Spleen (tissue), 11 donors: Measurements from ENCODE around the gene MYLK. TPM values are rescaled to one million over a fixed set of nuclear protein-coding genes. Genes with fewer than 3 reads are reported as not detected.

Experiments
- DNase-seq: peaks from one replicate; pipeline ENCODE4 v3.0.0-alpha.2; 2020
- H3K27ac ChIP-seq, 8 donors: fragments of 200-600 bp; sonication (generic) in 7 of 8; 1 replicate in 4 of 8; 2 replicates in 4 of 8; pipeline versions ENCODE4 v1.5.0 to v1.8.0; 2016 to 2021; ENCODE audit warnings: inconsistent platforms in 4 of 8, mild to moderate bottlenecking in 4 of 8, moderate library complexity in 1 of 8
- H3K27me3 ChIP-seq, 7 donors: fragments of 200-600 bp; sonication (generic) in 6 of 7; replicated peaks in 1 of 7; 1 replicate in 4 of 7; 2 replicates in 3 of 7; pipeline versions ENCODE4 v1.5.0 to v1.8.0; 2016 to 2021; ENCODE audit warnings: inconsistent platforms in 3 of 7, mild to moderate bottlenecking in 1 of 7
- H3K36me3 ChIP-seq, 6 donors: fragments of 200-600 bp; sonication (generic) in 5 of 6; 1 replicate in 4 of 6; 2 replicates in 2 of 6; pipeline versions ENCODE4 v1.5.0 to v1.8.0; 2016 to 2021; ENCODE audit warnings: inconsistent platforms in 2 of 6
- H3K4me1 ChIP-seq, 6 donors: fragments of 200-600 bp; sonication (generic) in 5 of 6; 1 replicate in 3 of 6; 2 replicates in 3 of 6; pipeline versions ENCODE4 v1.5.0 to v1.8.0; 2016 to 2021; ENCODE audit warnings: inconsistent platforms in 3 of 6
- H3K4me3 ChIP-seq, 8 donors: fragments of 200-600 bp; sonication (generic) in 7 of 8; 1 replicate in 4 of 8; 2 replicates in 4 of 8; pipeline versions ENCODE4 v1.5.0 to v1.8.0; 2016 to 2021; ENCODE audit warnings: inconsistent platforms in 4 of 8, mild to moderate bottlenecking in 4 of 8, moderate library complexity in 2 of 8
- H3K9me3 ChIP-seq, 8 donors: fragments of 200-600 bp; sonication (generic) in 7 of 8; 1 replicate in 4 of 8; 2 replicates in 4 of 8; pipeline versions ENCODE4 v1.5.0 to v1.8.0; 2016 to 2021; ENCODE audit warnings: inconsistent platforms in 4 of 8
- POLR2A ChIP-seq, 3 donors: fragments of 450-650 bp; IDR thresholded peaks; one replicate each; pipeline ENCODE4 v1.5.1; 2017; ENCODE audit warnings: antibody characterized with exemption in 3 of 3, mild to moderate bottlenecking in 1 of 3
- POLR2AphosphoS5 ChIP-seq, 3 donors: sonication (generic); formaldehyde crosslinking; IDR thresholded peaks; one replicate each; pipeline ENCODE4 v1.5.1; 2017; ENCODE audit warnings: antibody characterized with exemption in 3 of 3
- WGBS, 5 donors: extraction: QIAGEN DNeasy Blood & Tissue Kit in 3 of 5; methylation state at CpG; one replicate each; pipeline versions ENCODE4 v1.1.5 to v1.1.7; 2013 to 2018; 5-methylcytosine and 5-hydroxymethylcytosine counted together
- intact Hi-C: fragments of 100-400 bp; cut with DNase I; formaldehyde crosslinking; loops from one replicate; pipeline ENCODE4 v1.15.0; 2023; ENCODE audit warnings: low total_unique reads
- polyA plus RNA-seq, 3 donors: library from polyadenylated mRNA; stranded (reverse); fragments of 200-250 nt; gene quantifications; one replicate each; pipeline ENCODE4 v1.2.1, GENCODE V29; 2013
- total RNA-seq, 7 donors: library from RNA; depleted of rRNA in 3 of 7; stranded (reverse); fragments of >200 nt in 3 of 7; fragmentation: NEBNext Ultra II Directional in 4 of 7; extraction: Animal tissue kit (Norgen Biotek cat#: 25700) in 4 of 7; gene quantifications; one replicate each; pipeline versions ENCODE4 v1.1.0 to v1.2.1, GENCODE V29; 2016 to 2021
- TF ChIP-seq, protein P1 (sequence below), 11 experiments: fragments of 200-600 bp in 7 of 11; fragments of 450-650 bp in 4 of 11; sonication (generic) in 4 of 11; IDR thresholded peaks in 8 of 11; conservative IDR thresholded peaks in 3 of 11; 1 replicate in 7 of 11; 2 replicates in 4 of 11; pipeline versions ENCODE4 v1.4.0 to v1.8.0; 2016 to 2021; ENCODE audit warnings: antibody characterized with exemption in 11 of 11, inconsistent platforms in 4 of 11, mild to moderate bottlenecking in 1 of 11
- donor health status: healthy with polysubstance abuse.
- donor health status: DM: no; HTN: no; CAD: no; lungs with moderate emphysema.
- donor health status: DM: no; HTN: no; CAD: no.
- donor health status: Bipolar disorder and iron deficiency.
- donor health status: healthy.
- donor health status: DM: no; HTN: no; CAD: no.
- donor health status: DM: yes; HTN: yes; CAD: no.

MYLK gene
- total and polyA plus RNA-seq, 10 donors: 11.1 to 343 (median 154) TPM

DNA sequence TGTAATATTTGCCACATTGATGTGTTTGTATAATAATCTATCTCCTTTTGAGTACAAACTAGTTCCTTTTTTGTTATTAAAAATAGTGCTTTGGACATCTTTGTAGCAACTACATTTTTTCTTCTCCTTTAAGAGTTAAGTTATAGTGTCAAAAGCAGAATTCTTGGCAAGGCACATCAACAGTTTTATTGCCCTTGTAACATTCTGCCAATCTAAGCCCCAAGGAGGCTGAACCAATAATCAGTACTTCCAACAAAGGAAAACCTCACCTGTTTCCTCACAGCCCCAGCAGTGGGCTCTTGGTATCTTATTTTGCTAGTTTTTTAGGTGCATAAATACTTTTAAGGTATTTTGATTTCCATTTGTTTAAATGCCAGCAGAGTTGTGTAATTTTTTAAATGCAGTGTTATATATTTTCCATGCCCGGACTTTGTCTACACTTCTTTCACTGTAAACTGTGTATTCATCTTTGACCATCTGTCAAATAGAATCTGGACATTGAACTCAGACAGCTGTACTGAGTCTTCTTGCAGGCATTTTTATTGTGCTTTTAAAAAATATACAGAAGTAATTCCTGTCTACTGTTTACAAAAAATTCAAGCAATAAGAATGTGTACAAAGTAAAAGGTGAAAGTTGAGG, 101.0 kb downstream of the MYLK start:
- Histone ChIP-seq H3K4me1 (peaks cover 0 to 16% (median 3%) of the 10 kb centered on the region in 6 donors), H3K27me3 (no peaks in the 10 kb centered on the region), H3K4me3 (no peak overlapping the region), H3K27ac (peak overlapping the region in 7 of 8 donors; percentile 4 to 52 (median 41)), H3K36me3 (no peaks in the 10 kb centered on the region), H3K9me3 (no peaks in the 10 kb centered on the region)
- no peak for DNase-seq
- intact Hi-C loops: no loop called here
- TF ChIP-seq POLR2A (IDR thresholded peaks at IDR 0.05): no peak
- no peak for TF ChIP-seq POLR2AphosphoS5 (IDR thresholded peaks at IDR 0.05)
- TF ChIP-seq, protein P1, sequence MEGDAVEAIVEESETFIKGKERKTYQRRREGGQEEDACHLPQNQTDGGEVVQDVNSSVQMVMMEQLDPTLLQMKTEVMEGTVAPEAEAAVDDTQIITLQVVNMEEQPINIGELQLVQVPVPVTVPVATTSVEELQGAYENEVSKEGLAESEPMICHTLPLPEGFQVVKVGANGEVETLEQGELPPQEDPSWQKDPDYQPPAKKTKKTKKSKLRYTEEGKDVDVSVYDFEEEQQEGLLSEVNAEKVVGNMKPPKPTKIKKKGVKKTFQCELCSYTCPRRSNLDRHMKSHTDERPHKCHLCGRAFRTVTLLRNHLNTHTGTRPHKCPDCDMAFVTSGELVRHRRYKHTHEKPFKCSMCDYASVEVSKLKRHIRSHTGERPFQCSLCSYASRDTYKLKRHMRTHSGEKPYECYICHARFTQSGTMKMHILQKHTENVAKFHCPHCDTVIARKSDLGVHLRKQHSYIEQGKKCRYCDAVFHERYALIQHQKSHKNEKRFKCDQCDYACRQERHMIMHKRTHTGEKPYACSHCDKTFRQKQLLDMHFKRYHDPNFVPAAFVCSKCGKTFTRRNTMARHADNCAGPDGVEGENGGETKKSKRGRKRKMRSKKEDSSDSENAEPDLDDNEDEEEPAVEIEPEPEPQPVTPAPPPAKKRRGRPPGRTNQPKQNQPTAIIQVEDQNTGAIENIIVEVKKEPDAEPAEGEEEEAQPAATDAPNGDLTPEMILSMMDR (IDR thresholded peaks at IDR 0.05 in 8 of 11, conservative IDR thresholded peaks at IDR 0.05 in 3 of 11): no peak
- 62 to 87% (median 69%) methylated on average over 1 of the region's 1 CpG for WGBS, 5 donors

DNA sequence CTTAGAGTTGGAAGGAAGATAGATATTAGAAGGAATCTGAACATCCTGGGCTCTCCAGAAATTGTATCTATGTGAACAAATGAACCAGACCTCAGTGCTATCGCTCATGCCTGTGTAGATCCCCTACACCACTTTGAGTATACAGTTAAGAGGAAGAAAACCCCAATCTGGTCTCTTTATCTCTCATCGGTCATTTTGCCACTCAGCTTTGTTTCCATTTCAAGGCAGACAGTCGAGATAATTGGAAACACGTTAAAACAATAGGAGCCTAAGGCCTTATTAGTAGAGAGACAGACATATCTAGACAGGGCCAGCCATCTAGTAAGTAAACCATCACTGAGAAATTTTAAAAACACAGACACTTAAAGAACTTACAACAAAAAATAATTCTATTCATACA, 101.6 kb downstream of the MYLK start:
- Histone ChIP-seq H3K4me3 (no peak overlapping the region), H3K9me3 (no peaks in the 10 kb centered on the region), H3K36me3 (no peaks in the 10 kb centered on the region), H3K27ac (no peak overlapping the region), H3K4me1 (peaks cover 0 to 16% (median 3%) of the 10 kb centered on the region in 6 donors), H3K27me3 (no peaks in the 10 kb centered on the region)
- intact Hi-C loops: no loop called here
- TF ChIP-seq POLR2A (IDR thresholded peaks at IDR 0.05) (no peak), POLR2AphosphoS5 (IDR thresholded peaks at IDR 0.05) (no peak)
- TF ChIP-seq, protein P1 (IDR thresholded peaks at IDR 0.05 in 8 of 11, conservative IDR thresholded peaks at IDR 0.05 in 3 of 11): no peak
- 50 to 72% (median 64%) methylated on average over 4 of the region's 4 CpGs for WGBS, 5 donors
- no peak for DNase-seq

DNA sequence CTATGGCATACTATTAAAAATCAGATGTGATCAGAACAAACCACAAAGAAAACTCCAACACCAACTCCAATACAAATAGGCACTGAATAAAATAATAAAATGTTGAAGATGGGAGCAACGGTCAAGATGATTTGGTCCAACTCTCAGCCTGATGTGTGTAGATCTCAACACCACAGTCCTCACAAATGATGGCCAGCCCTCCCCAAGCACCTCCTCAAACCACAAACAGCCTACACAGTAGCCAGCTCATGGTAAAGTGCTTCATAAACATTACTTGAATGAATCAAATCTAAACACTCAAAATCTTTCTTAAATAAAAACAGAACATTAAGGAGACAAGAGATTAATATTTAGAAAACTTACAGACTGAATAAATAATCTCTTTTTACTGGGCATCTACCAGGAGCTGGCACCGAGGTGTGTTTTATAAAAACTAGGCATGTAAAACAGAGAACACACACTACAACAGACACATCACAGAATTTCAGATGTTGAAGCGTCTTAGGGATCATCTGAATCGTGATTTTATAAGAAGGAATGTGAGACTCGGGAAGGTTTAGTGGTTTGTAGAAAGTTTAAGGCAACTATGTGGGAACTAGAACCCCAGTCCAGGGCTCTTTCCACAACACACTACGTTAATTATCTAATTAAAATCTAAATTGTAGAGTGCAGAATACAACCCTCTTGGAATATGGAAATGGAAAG, 102.4 kb downstream of the MYLK start:
- intact Hi-C loops: no loop called here
- Histone ChIP-seq H3K36me3 (no peaks in the 10 kb centered on the region), H3K4me3 (no peak overlapping the region), H3K4me1 (peaks cover 0 to 16% (median 3%) of the 10 kb centered on the region in 6 donors), H3K9me3 (no peaks in the 10 kb centered on the region), H3K27ac (no peak overlapping the region), H3K27me3 (no peaks in the 10 kb centered on the region)
- WGBS, 5 donors: 83 to 95% (median 88%) methylated on average over 6 of the region's 6 CpGs
- TF ChIP-seq POLR2A (IDR thresholded peaks at IDR 0.05): no peak
- TF ChIP-seq, protein P1 (IDR thresholded peaks at IDR 0.05 in 8 of 11, conservative IDR thresholded peaks at IDR 0.05 in 3 of 11): no peak
- DNase-seq: no peak

DNA sequence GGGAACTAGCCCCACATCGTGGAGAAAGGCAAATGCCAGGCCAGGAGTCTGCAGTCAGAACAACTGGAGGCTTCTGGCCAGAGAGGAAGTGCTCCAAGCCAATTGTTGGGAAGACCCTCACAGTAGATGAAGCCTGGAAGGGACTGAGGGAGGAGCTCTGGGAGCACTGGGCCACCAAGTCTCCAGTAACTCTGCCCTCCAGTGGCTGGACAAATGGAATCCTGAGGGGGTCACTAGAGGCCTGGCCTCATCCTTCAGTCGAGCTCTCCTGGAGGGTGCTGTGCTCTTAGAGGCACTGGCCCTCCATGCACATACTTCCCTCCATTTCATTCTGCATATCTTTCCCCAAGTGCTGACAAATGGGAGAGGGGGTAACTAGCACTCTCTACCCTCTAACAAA, 103.0 kb downstream of the MYLK start:
- TF ChIP-seq, protein P1 (IDR thresholded peaks at IDR 0.05 in 8 of 11, conservative IDR thresholded peaks at IDR 0.05 in 3 of 11): no peak
- no peak for TF ChIP-seq POLR2AphosphoS5 (IDR thresholded peaks at IDR 0.05)
- no peak for TF ChIP-seq POLR2A (IDR thresholded peaks at IDR 0.05)
- Histone ChIP-seq H3K27ac (no peak overlapping the region), H3K36me3 (no peaks in the 10 kb centered on the region), H3K4me3 (no peak overlapping the region), H3K27me3 (no peaks in the 10 kb centered on the region), H3K4me1 (peaks cover 0 to 16% (median 3%) of the 10 kb centered on the region in 6 donors), H3K9me3 (no peaks in the 10 kb centered on the region)
- 63 to 95% (median 76%) methylated on average over 2 of the region's 2 CpGs for WGBS, 5 donors
- DNase-seq: no peak
- intact Hi-C loops: no loop called here
